Stimulated activated CD8-positive, alpha-beta memory T cell treated with anti-CD3 and anti-CD28 coated beads, Interleukin-15, amount 100 ng/mL, for 4 hours (primary cell): ENCODE measurements around the gene ASB16.
"Not testable (repeated sequence)": the region's sequence is repeated elsewhere in the genome, so short reads cannot be mapped to it uniquely, and the experiment has no call there.

Experiments used
- DNase-seq, 2 donors: peaks; one replicate each; pipeline ENCODE4 v3.0.0-alpha.2; 2020; ENCODE audit warnings: low read depth in 2 of 2

Gene ASB16

GRCh38 chr17:44146375-44147346, 23.8 kb upstream of the ASB16 start:
- no peak for DNase-seq

DNA sequence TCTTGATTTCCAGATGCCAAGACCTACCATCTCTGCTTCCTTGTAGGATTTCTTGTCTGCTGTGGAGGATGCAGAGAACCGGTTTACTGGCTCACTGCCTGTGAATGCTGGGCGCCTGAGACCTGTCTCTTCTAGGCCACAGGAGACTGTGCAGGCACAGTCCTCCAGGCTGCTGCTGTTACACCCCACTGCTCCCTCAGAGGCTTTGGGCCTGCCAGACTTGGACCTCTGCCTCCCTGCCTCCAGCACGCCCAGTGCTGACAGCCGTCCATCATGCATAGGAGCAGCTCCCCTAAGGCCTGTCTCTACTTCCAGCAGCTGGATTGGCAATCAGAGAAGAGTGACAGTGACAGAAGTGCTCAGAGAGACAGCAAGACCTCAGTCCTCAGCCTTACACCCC, 22.7 kb upstream of the ASB16 start:
- DNase-seq, result no peak

DNA sequence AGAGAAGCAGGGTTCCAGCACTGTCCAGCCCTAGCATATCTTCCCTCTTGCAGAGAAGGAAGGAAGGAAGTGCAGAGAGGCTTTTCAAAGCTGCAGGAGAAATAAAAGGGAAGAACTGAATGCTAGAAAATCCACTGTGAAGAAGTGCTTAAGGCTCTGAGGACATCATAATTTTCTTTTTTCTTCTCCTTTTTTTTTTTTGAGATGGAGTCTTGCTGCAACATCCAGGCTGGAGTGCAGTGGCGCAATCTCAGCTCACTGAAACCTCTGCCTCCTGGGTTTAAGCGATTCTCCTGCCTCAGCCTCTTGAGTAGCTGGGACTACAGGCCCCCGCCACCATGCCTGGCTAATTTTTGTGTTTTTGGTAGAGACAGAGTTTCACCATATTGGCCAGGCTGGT, 21.4 kb upstream of the ASB16 start:
- not testable (repeated sequence) for DNase-seq

DNA sequence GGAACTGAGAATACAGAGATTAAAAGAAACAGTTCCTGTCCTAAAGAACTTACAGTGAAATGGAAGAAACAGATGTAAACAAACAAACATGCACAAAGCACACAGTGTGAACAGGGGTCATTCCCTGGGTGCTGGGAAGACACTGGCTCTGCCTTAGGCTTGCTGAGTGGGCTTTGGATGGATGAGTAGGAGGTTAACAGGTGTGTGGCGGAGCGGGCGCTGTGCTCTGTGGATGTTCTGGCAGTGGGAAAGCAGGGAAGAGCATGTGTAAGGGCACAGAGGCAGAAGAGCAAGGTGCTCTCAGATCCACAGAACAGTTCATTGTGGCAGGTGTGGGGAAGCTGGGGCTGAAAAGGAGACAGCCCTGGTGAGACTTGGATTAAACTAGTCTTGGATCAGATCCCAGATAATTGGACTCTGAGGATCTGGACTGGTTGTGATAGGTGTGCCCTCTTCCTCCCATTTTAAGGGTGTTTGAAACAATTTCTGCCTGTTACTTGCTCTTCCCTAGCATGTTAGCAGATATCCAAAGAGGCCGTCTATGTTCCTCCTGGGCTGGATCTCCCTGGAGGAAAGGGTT, 20.7 kb upstream of the ASB16 start:
- no peak for DNase-seq

DNA sequence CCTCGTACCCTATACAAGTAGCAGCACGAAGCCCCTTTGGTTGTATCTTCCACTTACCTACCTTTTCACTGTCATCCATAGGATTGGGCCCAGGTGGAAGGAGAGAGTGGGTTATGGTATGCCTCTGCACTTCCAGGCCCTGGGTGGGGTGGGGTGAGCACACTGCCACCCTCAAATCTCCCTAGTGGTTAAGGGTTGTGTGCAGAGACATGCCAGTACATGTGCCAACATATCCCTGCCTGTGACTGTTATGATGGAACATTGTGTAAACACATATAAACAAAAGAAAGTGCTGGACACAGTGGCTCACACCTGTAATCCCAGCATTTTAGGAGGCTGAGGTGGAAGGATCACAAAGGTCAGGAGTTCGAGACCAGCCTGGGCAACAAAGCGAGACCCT, 17.6 kb upstream of the ASB16 start:
- DNase-seq, result no peak

GRCh38 chr17:44155488-44155887, 15.0 kb upstream of the ASB16 start:
- DNase-seq, result no peak

DNA sequence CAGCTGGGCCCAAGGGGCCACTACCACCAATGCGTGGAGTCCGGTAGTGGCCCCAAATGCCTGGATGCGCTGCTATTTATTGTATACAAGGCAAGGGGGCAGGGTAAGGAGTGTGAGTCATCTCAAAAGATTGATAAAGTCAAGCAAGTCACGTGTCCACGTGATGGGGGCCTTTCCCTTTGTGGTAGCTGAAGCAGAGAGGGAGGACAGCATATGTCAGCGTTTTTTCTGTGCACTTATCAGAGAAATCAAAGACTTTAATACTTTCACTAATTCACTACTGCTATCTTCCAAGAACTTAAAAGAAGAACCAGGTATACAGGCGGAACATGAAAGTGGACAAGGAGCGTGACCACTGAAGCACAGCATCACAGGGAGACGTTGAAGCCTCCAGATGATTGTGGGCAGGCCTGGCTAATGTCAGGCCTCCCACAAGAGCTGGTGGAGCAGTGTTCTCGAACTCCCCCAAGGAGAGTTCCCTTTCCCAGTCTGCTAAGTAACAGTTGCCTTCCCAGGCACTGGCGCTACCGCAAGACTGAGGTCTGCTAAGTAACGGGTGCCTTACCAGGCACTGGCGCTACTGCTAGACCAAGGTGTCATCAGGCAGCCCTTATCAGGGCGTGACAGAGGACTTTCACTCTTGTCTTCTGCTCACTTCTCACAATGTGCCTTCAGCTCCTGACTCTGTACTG, 10.8 kb upstream of the ASB16 start:
- DNase-seq, result peak in 1 of 2 donors; percentile 21

DNA sequence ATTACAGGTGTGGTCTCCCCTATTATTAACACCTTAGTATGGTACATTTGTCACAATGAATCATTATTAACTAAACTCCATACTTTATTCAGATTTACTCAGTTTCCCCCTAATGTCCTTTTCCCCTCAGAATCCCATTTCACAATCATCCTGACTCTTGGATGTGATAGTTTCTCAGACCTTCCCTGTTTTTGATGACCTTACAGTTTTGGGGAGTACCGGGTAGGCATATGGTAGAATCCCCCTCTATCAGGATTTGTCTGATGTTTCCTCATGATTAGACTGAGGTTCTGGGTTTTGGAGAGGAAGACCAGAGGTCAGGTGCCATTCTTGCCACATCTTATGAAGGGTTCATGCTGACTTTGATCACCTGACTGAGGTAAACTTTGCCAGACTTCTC, 6.0 kb upstream of the ASB16 start:
- no peak for DNase-seq

DNA sequence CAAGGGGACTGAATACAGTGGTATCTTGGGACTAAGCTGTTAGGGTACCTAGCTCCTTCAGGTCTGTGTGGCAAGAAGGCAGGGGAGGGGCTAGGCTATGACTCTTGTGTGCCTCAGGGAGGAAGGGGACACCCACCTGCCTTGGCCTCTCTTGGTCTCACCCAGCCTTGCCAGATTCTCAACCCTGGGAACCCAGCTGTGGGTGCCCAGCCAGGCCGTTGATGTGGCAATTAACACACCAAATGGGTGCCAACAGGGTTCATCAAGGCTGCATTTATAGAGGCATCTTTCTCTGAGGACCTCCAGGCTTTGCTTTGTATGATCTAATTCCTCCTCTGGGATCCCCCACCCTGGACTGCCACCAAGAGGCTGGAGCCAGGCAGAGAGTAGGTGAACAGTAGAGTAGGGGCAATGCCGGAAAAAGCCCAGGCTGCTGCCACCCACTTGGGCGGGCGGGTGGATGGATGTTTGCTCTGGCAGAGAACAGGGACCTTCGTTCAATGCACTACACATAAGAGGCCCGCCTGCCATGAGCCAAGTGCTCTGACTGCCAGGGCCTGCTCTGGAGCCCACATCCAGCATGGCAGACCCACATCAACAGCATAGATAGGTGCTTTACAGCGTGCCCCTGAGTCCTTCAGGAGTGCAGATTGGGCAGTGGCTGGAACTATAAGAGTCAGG, 3.2 kb upstream of the ASB16 start:
- DNase-seq, result no peak

DNA sequence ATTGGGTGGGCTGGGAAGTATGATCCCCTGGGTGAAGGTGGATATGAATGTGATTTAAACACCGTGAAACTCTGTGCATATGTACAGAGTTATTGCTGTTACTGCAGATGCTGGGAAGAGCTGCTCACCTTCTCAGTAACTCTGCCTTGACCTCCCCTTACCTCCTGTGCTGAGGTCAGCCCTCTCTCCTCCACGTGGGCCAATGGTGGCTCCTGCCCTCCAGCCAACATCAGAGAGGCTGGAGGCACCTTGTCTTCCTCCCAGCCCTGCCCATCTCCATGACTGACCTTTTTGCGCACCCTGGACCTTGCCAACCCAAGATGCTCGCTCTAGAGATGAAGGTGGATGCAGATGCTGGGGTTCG, 387 bp upstream of the ASB16 start:
- DNase-seq, result no peak

DNA sequence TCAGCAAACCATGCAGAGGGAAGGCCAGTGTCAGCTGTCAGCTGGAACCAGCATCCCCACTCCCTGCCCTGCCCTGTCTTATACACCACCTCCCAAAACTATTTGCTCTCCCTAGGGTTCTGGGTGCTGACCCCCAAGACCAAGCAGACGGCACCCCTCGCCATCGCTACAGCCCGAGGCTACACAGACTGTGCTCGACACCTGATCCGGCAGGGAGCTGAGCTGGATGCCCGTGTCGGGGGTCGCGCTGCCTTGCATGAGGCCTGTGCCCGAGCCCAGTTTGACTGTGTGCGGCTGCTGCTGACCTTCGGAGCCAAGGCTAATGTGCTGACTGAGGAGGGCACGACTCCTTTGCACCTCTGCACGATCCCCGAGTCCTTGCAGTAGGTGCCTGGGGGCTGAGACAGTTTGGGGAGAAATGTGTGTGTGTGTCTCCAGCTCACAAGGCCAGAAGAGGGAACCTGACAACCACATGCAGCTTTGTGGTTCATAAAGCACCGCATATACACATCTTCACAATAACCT, 1.5 kb downstream of the ASB16 start:
- DNase-seq, result no peak

GRCh38 chr17:44174427-44174826, 3.9 kb downstream of the ASB16 start:
- DNase-seq, result no peak

GRCh38 chr17:44176257-44176656, 5.8 kb downstream of the ASB16 start:
- no peak for DNase-seq

DNA sequence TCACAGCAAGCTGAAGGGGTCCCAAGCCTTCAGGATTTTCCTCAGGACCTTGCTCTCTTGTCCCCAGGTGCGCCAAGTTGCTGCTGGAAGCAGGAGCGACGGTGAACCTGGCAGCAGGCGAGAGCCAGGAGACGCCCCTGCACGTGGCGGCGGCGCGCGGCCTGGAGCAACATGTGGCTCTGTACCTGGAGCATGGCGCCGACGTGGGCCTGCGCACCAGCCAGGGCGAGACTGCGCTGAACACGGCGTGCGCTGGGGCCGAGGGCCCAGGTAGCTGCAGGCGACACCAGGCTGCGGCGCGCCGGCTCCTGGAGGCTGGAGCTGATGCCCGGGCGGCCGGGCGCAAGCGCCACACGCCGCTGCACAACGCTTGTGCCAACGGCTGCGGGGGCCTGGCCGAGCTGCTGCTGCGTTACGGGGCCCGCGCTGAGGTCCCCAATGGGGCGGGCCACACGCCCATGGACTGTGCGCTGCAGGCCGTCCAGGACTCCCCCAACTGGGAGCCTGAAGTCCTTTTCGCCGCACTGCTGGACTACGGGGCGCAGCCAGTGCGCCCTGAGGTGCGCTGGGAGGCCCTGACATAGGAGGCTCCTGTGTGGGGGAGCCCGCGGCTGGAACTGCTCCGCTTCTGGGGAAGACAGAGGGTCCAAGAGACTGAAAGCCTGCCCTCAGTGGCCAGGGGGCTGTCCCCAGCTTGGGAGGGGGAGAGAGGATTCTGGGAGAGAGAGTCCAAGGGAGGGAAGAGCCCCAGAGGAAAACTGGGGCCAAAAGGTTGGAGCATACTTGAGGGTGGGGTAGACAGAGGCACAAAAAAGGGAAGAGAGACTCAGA, 6.4 kb downstream of the ASB16 start:
- DNase-seq, result no peak

DNA sequence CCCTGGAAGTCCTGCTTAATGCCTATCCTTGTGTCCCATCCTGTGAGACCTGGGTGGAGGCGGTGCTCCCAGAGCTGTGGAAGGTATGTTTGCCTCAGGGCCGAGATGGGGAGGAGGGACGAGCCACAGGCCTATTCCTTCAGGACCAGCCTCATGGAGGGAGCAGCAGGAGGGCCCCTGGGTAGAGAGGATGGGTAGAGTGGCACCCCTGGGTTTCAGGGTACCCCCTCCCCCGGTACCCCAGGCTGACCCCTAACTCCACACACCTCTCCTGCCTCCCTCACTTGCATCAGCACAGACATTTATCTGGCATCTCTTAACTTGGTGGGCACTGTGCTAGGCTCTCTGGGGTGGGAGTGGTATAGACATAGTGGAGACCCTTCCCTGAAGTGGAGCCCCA, 7.1 kb downstream of the ASB16 start:
- no peak for DNase-seq

DNA sequence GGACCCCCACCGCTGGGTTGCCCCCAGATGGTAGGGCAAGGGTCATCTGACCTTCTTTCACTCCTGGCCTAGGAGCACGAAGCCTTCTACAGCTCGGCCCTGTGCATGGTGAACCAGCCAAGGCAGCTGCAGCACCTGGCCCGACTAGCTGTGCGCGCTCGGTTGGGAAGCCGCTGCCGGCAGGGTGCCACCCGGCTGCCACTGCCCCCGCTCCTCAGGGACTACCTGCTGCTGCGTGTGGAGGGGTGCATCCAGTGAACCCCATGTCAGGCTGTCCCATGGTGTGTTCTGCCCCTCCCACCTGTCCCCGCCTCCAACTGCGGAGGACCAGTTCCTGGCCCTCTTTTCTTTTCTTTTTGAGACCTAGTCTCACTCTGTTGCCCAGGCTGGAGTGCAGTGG, 7.6 kb downstream of the ASB16 start:
- DNase-seq, result no peak

DNA sequence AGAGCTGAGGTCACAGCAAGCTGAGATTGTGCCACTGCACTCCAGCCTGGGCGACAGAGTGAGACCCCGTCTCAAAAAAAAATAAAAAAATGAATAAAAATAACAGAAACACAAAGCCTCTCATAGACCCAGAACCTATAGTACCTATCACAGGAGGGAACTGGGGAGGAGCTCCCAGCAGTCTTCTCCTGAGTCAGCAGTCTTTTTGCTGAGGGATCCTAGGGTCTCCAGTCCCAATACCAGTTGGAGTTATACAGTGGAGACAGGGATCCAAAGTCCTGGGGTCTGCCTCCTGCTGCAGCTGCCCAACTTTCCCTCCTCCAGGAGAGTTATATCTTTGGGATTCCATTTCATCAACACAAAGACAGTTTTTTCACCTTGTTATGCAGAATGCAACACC, 12.5 kb downstream of the ASB16 start:
- no peak for DNase-seq

GRCh38 chr17:44184212-44184810, 13.8 kb downstream of the ASB16 start:
- DNase-seq, result no peak

- DNase-seq, result peak; percentile 97 to 99
Measured at GRCh38 chr17:44186307-44187130, 16.0 kb downstream of the ASB16 start, which contains the start of gene TMUB2. Gene TMUB2 (plus strand): TSS chr17:44186972. CDS start chr17:44187709, 737 bp downstream.
